NCI-H128 (cell line): ENCODE data around the gene ZC3H18.
"Not testable (repeated sequence)": the region's sequence is repeated elsewhere in the genome, so short reads cannot be mapped to it uniquely, and the experiment has no call there.

Experiments used
- DNase-seq: peaks from one replicate; lab custom pipeline; 2025; ENCODE audit not compliant: unreplicated experiment; lab: John Stamatoyannopoulos, UW

Gene ZC3H18

DNA sequence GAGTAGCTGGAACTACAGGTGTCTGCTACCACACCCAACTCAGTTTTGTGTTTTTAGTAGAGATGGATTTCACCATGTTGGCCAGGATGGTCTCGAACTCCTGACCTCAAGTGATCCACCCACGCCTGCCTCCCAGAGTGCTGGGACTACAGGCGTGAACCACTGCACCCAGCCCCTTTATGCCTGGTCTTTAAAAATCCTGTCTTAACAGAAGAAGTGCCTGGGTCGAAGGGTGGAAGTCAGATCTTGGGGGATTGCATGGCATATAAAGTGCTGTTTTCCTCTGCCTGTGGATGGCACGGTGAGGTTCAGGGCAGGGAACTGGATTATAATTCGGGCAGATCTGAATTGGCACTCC, 30.3 kb downstream of the ZC3H18 start:
- DNase-seq: no peak

DNA sequence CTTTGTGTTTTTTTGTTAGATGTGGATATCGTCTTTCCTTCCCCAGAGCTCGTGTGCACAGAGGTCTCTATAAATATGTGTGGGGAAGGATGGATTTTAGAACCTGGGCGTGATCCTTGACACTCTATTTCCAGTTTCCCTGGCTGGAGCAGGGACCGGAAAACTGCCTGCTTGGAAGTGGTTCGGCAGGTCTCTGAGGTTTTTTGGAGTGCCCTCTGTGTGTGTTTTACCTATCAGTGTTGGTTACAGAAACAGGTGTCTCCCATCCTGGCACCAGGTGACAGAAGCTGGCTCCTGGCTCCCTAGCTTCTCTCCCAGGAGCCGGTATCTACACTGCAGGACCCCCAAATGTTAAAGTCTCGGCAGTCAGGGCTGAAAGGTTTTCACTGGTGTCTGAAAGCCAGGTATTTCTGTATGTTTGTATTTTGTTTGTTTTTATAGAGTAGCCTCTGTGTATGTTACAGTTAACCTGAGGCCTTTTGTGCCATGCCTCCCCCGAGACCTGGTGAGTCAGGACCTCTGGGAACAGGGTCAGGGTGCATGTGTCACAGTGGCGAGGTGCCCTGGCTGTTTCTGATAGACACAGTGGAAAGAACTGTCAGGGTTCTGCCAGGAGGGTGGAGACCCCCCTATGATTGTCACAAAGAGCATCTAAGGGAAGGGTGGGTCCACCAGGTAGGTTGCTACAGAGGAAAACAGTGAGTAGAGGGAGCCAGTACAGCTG, 31.3 kb downstream of the ZC3H18 start:
- DNase-seq: no peak

DNA sequence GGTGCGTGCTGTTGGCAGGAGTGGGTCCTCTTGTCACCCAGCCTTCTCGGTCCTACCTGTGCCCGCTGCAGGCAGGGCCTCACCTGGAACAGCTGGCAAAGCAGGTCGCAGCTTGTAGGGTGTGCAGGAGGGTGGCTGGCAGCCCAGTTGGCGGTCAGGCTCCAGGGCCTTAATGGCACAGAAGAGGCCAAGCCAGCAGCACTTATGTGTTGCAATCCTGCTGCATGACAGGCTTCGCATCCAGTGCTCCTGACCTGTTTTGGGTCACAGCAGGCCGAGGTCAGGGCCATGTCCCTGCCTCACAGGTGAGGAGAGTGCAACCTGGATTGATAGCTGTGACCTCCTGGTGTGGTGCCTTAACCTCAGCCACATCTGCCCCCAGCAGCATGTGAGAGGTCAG, 31.9 kb downstream of the ZC3H18 start:
- no peak for DNase-seq

DNA sequence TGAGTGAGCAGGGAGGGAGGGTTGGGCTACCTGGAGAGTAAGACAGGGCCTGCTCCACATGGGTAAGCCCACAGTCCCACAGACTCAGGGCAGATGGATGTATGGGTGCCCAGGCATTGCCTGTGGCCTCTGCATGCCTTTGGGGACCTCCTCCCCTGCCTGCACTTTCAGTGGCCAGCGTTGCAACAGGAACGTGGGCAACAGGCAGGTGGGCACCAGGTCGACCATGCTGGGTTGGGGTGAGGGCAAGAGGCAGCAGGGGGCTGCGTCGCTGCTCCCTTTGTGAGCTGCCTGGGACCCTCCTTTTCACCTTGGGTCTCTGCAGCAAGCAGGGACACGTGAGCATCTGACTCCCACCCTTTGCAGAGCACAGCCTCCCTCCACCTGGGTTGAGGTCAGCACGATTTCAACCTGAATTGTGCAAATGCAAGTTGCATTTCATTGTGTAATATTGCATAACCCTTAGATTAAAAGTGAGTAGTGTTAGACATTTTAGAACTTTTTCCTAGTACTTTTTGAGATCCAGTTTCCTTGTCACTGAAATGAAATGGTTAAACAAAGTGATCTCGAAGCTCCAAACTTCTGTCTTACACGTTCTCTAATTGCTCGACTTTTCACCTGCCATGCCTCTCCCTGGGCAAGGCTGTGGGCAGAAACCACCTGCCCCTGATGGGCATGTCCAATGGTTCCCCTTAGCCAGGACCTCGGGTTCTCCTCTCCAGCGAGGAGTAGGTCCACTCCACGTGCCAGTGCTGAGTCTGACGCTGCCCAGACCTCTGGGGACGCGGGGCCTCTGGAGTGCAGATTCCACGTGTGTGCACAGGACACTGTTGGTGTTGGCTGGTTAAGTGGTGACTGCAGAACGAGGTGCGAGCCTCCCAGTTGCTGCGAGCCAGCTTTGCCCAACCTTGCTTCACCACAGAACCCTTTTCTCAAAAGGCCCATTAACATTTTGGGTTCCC, 35.3 kb downstream of the ZC3H18 start:
- no peak for DNase-seq

DNA sequence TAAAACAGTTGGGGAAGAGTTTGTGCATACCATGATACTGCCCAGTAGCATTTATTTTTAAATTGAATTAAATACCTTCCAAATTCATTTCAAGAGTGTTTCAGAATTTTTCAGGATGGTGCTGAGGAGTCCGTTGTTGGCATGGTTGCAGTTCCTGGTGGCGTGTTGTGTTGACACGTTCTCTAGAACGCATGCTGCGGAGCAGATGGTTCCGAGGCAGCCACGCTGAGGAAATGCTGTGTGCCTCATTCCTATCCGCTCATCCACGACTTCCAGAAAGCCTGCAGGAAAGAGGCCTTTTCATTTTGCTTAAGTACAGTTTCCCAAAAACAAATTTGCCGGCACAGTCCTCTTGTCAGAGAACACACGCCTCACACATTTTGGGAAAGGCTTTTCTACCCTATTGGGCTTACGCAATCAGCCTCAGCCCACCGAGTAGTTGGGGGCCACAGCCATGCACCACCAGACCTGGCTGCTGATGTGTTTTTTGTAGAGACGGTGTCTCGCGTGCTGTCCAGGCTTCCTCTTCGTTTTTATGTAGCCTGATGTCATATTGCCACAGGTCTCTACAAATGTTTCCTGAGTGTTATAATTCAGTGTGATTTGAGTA, 36.0 kb downstream of the ZC3H18 start:
- DNase-seq: no peak

DNA sequence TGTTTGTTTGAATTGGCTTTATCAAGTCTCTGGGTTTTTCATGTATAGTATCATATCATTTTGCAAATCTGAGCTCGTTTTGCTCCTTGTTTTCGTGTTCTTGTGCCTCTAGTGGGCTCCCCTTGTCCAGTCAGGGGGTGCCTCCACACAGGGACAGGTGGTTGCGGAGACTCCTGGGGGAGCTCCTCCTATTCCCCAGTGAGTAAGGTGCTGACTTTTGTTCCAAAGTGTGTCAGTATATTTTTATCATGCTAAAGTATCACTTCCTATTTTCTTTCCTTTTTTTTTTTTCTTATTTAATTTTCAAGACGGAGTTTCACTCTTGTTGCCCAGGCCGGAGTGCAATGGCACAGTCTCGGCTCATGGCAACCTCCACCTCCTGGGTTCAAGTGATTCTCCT, 37.9 kb downstream of the ZC3H18 start:
- DNase-seq: no peak

DNA sequence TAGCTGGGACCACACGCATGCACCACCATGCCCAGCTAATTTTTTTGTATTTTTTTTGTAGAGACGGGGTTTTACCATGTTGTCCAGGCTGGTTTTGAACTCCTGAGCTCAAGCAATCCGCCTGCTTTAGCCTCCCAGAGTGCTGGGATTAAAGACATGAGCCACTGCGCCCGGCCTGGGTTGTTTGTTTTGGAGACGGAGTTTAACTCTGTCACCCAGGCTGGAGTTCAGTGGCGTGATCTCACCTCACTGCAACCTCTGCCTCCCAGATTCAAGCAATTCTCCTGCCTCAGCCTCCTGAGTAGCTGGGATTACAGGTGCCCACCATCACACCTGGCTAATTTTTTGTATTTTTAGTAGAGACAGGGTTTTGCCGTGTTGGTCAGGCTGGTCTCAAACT, 39.2 kb downstream of the ZC3H18 start:
- DNase-seq: not testable (repeated sequence)

DNA sequence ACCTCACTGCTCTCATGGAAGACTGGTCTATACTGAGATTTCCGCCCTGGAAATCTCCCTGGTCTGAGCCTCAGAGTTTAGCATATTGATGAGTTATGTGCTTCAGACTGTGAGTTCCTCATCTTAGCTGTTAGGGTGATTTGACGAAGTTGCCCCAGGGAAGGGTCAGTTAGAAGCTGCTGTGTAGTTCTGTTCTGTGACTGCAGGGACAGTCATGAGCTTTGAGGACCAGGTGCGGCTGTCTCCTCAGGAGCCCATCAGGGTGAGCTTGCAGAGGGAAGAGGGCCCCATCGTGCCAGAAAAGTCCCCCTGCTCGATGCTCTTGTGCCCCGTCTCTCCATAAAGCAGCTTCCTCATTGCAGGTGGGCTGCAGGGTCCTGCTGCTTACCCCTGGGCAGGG, 39.9 kb downstream of the ZC3H18 start:
- no peak for DNase-seq

DNA sequence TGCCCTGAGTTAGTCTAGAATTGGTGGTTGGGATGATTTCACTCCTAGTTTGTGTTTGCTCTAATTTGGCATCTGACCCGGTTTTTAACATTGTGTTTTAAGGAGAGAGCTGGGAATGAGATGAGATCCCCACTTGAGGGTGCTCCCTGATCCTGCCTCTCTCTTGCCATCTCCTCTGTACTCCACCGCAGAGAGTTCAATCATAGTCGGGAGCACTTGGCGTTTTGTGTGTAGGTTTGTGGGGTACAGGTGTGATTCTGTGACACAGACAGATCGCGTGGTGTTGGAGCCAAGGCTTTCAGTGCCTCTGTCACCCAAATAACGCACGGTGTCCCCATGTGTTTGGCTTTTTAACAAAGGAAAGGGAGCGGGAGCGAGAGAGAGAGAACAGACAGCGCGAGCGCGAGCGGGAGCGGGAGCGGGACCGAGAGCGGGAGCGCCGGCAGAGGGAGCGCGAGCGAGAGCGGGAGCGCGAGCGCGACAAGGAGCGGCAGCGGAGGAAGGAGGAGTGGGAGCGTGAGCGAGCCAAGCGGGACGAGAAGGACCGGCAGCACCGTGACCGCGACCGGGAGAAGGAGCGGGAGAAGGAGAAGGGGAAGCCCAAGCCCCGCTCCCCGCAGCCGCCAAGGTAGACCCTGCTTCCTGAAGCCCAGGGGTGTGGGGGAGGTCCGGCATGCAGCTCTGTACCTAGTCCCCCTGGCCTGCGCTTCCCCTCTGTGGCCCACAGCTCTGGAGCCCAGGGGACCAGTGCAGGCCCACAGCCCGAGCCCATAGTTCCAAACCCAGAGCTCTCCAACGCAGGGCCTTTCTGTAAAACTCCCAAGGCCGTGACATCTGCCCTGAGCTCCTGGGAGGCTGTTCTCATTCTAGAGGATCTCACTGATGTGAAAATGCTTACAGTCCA, 41.0 kb downstream of the ZC3H18 start:
- no peak for DNase-seq

DNA sequence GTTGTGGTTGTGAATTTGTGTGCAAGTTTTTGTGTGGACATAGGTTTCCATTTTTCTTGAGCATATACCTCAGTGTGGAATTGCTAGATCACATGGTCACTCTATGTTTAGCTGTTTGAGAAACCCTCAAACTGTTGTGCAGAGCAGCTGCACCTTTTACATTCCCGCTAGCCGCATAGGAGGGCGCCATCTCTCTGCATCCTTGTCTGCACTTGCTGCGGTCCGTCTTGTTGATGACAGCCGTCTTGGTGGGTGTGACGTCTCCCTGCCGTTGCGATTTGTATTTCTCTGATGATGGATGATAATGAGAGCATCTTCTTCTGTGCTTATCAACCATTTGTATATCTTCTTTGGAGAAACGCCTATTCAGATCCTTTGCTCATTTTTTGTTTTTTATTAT, 43.1 kb downstream of the ZC3H18 start:
- no peak for DNase-seq

DNA sequence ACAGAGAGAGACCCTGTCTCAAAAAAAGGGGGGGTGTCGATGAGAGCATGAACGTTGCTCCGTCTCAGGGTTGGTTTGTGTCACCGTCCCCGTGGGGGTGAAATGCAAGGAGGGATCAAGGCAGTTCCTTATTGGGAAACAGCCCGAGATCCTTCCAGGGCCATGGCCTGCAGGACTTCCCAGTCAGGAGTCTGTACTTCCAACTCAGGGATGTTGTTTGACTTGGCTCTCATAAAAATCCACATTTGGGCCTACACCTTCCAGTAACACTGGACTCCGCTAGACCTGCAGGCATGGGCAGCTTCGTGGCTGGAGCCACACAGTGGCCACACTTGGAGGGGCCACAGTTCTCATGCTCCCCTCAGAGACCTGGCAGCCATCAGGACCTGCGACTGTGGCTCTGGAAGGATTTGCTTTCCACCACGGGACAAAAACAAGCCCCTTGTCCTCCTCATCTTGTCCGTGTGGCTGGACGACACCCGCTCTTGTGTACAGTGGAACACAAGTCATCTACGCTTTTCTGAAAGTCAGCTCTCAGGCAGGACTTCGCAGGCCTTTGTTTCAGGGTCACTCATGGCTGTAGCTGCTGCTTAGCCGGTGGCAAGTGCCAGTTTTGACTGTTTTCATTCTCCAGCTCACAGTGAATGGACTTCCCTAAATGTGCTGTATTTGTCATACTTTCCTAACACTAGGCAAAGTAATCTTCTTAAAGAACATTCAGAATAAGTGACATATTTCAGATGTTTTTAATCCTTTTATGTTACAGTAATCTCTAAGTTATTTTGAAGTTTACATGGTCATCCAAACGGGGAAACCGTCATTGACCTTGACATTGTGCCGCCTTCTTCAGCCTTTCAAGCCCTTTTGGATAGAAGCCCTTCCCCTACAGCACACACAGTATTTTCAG, 44.0 kb downstream of the ZC3H18 start:
- no peak for DNase-seq

DNA sequence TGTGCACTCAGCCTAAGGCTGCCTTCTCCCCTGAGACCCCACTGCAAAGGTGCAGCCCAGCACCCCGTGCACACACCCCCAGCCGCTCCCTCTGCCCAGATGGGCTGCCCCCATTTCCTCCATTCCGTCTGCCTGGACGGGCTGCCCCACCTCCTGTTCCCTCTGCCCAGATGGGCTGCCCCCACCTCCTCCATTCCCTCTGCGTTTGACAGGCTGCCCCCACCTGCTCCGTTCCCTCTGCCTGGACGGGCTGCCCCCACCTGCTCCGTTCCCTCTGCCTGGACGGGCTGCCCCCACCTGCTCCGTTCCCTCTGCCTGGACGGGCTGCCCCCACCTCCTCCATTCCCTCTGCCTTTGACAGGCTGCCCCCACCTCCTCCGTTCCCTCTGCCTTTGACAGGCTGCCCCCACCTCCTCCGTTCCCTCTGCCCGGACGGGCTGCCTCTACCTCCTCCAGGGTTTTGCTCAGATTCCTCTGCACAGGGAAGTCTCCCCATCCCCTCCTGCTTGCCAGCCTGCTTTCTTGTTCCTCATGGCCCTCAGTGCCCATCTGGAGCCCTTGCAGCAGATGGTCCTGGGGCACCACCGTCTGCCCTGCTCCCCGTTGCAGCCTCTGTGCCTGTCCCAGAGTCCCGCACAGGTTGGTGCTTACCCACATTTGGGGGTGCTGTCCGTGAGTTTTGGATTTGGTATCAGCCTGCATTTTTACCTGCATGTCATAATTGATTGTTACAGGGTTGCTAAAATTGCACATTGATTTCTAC, 44.8 kb downstream of the ZC3H18 start:
- DNase-seq: no peak

DNA sequence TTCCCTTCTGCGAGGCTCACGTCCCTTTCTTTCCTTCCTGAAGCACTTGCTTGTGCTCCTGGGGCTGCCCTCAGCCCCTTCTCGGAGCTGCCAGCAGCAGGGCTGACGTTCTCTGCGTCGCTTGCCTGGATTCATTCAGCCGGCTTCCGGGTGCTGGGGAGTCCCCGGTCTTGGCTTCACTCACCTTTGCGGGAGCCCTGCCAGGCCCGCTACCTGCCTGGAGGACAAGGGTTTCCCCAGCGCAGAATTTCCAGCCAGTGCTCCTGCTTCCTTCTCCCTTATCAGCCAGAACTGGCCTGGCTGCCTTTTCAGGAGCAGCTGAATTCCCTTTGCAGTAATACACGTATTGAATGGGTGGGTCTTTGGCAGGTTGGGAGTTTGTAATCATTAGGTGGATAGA, 46.1 kb downstream of the ZC3H18 start:
- DNase-seq: no peak

DNA sequence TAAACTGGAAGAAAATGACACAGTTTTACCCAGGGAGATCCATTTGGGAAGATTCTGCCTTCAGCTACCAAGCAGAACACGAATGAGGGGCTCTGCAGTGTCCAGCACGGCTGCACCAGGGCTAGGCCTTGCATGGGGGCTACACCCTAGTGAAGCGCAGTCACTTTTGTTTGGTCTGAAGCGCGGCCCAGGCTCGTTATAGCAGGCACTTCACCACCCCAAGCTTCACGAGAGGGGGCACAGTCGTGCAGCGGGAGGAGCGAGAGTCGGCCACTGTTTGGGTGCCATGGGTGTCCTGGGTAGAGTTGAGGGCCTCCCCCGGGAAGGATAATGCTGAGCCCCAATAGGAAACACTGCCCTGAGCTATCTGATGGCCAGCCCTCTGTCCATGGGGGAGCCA, 46.5 kb downstream of the ZC3H18 start:
- DNase-seq: no peak

DNA sequence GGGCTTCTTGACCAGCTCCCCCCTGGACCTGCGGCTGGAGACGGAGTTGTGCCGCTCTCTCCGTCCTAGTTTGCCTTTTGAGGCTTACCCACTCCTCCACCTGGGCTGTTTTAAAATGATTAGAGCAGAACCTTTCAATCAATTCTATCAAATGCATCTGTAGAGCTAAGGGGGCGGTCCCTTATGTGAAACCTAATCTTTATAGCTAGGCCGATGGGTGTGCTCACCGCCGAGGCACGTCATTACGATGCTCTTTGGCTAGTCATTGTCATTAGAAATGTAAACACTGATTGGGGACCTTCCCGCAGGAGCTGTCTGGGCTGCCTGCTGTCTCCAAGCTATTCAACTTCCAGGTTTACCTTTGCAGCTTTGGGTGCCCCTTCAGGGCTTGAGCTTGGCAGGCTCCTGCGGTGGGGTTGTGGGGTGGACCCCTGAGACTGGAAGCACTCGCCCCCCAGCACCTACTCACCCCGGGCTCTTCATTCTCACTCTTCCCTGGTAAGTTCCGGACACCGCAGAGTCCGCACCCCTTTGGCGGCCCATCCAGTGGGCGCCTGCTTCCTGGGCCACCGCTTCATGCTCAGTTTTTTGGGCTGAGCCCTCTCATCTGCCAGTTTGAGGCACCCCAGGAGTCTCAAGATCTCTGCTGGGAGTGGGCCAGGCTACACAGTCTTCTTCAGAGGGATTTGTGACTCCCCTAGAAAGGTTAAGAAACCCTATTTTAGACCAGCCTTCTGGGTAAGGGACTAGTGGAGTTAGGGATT, 47.2 kb downstream of the ZC3H18 start:
- DNase-seq: peak; percentile 40

DNA sequence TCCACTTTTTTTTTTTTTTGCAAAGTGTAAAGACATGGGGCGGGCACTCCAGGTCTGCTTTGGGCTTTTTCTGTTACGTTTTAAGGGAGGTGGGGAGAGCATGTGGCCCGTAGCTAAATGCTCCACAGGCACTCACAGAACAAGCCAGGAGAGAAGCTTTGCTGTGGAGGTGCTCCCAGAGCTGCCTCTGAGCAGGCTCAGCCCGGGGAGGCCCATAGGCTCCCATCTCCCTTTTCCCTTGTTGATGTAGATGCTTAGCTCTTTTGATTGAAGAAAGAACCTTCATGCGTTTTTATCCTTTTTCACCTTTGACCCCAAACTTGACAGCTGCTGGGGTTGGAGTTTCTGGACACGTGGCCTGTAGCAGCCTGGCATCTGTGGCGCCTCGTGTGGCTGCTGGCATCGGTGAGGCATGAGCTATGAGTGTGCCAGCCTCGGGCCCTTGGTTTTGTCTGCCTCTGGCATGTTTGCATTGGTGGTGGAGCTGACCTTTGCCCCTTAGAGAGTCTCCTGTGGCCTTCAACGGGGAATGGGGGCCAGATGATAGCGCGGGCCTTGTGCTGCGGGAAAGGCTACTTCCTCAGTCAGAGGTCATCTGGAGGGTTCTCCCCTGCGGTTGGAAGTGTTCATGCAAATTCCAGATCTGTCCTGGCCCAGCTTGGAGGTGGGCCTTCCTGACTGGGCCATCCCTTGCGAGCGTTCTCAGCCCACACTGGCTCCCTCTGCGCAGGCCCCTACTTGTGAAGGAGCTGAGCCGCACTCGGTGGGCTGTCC, 48.2 kb downstream of the ZC3H18 start:
- no peak for DNase-seq

DNA sequence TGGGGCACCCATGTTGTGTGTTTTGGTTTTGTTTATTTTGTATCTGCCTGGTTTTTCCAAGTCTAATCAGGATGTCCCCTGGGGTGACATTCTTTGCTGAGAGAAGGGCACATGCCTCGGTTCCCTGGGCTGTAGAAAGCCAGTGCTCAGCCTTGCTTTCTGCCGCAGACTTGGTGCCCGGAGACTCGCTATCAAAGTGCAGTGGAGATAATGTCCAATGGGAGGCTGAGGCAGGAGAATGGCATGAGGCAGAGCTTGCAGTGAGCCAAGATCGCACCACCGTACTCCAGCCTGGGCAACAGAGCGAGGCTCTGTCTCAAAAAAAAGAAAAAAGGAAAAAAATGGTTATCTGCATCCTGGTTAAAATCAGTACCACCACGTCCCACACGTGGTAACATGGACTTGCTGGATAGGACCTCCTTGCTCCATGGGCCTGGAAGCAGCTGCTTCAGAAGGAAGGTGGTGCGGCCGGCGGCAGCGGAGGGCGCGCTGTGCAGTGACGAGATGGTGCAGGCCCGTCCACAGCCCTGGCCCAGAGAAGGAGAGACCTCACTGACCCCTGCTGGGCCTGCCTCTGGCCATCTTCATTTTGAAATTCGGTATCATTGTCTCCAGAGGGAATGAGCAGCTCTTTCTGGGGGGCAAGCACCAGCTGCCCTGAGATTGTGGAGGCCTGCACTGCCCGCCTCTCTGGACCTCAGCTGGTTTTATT, 48.9 kb downstream of the ZC3H18 start:
- DNase-seq: no peak
